Adrenal gland (tissue), 5 donors: ENCODE measurements around the gene RIMBP3C.
"Not testable (repeated sequence)": the region's sequence is repeated elsewhere in the genome, so short reads cannot be mapped to it uniquely, and the experiment has no call there.

Experiments
- POLR2A ChIP-seq, 2 donors: fragments of 450-650 bp; IDR thresholded peaks; one replicate each; pipeline ENCODE4 v1.6.1; 2017; ENCODE audit warnings: antibody characterized with exemption in 2 of 2, mild to moderate bottlenecking in 2 of 2, moderate library complexity in 1 of 2
- TF ChIP-seq, protein P1 (sequence below), 6 experiments: fragments of 450-650 bp in 4 of 6; fragments of 200-600 bp in 2 of 6; sonication (generic) in 1 of 6; IDR thresholded peaks; 1 replicate in 5 of 6; 2 replicates in 1 of 6; pipeline versions ENCODE4 v1.5.1 to v1.8.0; 2016 to 2021; ENCODE audit warnings: antibody characterized with exemption in 6 of 6, mild to moderate bottlenecking in 2 of 6, moderate library complexity in 1 of 6
- donor health status: DM: no; HTN: no; CAD: no.

DNA sequence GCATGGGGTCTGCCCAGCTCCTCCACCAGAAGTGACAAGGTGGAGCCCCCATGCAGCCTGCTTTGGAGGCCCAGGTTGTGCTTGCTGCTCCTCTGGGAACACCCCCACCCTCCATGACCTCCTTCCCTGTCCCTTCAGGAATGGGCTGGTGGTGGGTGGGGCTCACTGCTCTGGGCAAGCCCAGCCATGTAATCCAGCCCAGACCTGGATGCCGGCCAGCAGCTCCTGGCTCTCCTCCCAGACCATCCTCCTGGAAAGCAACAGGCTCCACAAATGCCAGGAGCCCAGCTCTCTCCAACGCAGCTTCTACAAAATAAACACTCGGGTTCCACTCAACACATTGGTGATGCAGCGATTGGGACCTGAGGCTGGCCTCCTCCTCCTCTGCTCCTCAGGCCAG, 53.3 kb downstream of the RIMBP3C start:
- TF ChIP-seq, protein P1, sequence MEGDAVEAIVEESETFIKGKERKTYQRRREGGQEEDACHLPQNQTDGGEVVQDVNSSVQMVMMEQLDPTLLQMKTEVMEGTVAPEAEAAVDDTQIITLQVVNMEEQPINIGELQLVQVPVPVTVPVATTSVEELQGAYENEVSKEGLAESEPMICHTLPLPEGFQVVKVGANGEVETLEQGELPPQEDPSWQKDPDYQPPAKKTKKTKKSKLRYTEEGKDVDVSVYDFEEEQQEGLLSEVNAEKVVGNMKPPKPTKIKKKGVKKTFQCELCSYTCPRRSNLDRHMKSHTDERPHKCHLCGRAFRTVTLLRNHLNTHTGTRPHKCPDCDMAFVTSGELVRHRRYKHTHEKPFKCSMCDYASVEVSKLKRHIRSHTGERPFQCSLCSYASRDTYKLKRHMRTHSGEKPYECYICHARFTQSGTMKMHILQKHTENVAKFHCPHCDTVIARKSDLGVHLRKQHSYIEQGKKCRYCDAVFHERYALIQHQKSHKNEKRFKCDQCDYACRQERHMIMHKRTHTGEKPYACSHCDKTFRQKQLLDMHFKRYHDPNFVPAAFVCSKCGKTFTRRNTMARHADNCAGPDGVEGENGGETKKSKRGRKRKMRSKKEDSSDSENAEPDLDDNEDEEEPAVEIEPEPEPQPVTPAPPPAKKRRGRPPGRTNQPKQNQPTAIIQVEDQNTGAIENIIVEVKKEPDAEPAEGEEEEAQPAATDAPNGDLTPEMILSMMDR (IDR thresholded peaks at IDR 0.05) = not testable (repeated sequence)
- TF ChIP-seq POLR2A (IDR thresholded peaks at IDR 0.05) = not testable (repeated sequence)
